GM12878 (cell line): Measurements from ENCODE around the gene SNPH. TPM values are rescaled to one million over a fixed set of nuclear protein-coding genes. Genes with fewer than 3 reads are reported as not detected.
A peak's percentile ranks its signal among the peaks of the same experiment; 100 is the strongest.

Source experiments
- ATAC-seq: fragments of 200-7000 bp; cut with Tn5 transposase; 3 replicates; pipeline ENCODE4 v1.9.1; 2020; ENCODE audit warnings: mild to moderate bottlenecking, moderate library complexity
- BruUV-seq: library from RNA; stranded (reverse); fragments of 400-500 nt; replicated peaks from 2 replicates; lab custom pipeline; 2021; lab: Mats Ljungman, UMichigan
- CTCF ChIA-PET: fragments of 300-600 bp; sonication (Branson Sonifier 250); formaldehyde crosslinking; extraction: SDS; loops from one replicate; lab custom pipeline; 2021; ENCODE audit warnings: inconsistent platforms; lab: Yijun Ruan, JAX
- POLR2A ChIA-PET: fragments of 350-600 bp; formaldehyde crosslinking; extraction: SDS; loops from one replicate; lab custom pipeline; 2021; ENCODE audit warnings: inconsistent platforms; lab: Charles Lee
- RAD21 ChIA-PET: fragments of 300-600 bp; sonication (Branson Sonifier 250); formaldehyde crosslinking; loops from one replicate; lab custom pipeline; 2023; ENCODE audit warnings: antibody characterized with exemption; ENCODE audit not compliant: unreplicated experiment; lab: Charles Lee
- SMC1A ChIA-PET: fragments of 300-600 bp; sonication (Branson Sonifier 250); formaldehyde crosslinking; loops from one replicate; lab custom pipeline; 2023; ENCODE audit not compliant: unreplicated experiment, uncharacterized antibody; lab: Charles Lee
- DNase-seq: peaks from one replicate; pipeline ENCODE4 v3.0.0-alpha.2; 2011; ENCODE audit warnings: low read depth, low spot score
- FAIRE-seq: peaks from 3 replicates; lab custom pipeline; 2011; peaks lifted over from hg19 to GRCh38; lab: Jason Lieb, UNC
- H2AFZ ChIP-seq: 2 replicates; pipeline ENCODE4 v1.6.0; 2011; ENCODE audit warnings: low read depth, low read length, control low read depth; ENCODE audit not compliant: control insufficient read depth
- H3K27ac ChIP-seq: 2 replicates; pipeline ENCODE4 v1.5.1; 2011; ENCODE audit warnings: control low read depth; ENCODE audit not compliant: control insufficient read depth, insufficient read depth
- H3K27me3 ChIP-seq, 2 experiments: replicated peaks in 1 of 2; 2 replicates each; pipeline versions ENCODE4 v1.6.0 to v1.6.1; 2011; ENCODE audit warnings: low read length in 1 of 2; ENCODE audit not compliant: control insufficient read depth in 2 of 2, insufficient read depth in 2 of 2
- H3K36me3 ChIP-seq, 2 experiments: 2 replicates each; pipeline ENCODE4 v1.5.1; 2011; ENCODE audit warnings: low read length in 1 of 2; ENCODE audit not compliant: control insufficient read depth in 2 of 2, insufficient read depth in 2 of 2
- H3K4me1 ChIP-seq: 2 replicates; pipeline ENCODE4 v1.6.1; 2011; ENCODE audit warnings: mild to moderate bottlenecking, low read length, moderate library complexity, mixed read lengths; ENCODE audit not compliant: control insufficient read depth, insufficient read depth
- H3K4me2 ChIP-seq: 2 replicates; pipeline ENCODE4 v1.6.0; 2011; ENCODE audit warnings: control low read depth; ENCODE audit not compliant: control insufficient read depth, insufficient read depth
- H3K4me3 ChIP-seq: fragments of 200-600 bp; sonication (generic); 2 replicates; pipeline ENCODE4 v1.5.1; 2016
- H3K79me2 ChIP-seq: 2 replicates; pipeline ENCODE4 v1.6.0; 2011; ENCODE audit warnings: low read length; ENCODE audit not compliant: control insufficient read depth, insufficient read depth
- H3K9ac ChIP-seq: 2 replicates; pipeline ENCODE4 v1.8.0; 2011; ENCODE audit warnings: low read length, control low read depth, mixed read lengths; ENCODE audit not compliant: control insufficient read depth, insufficient read depth
- H3K9me3 ChIP-seq: replicated peaks from 3 replicates; pipeline ENCODE4 v1.5.1; 2011; ENCODE audit warnings: mild to moderate bottlenecking, low read length; ENCODE audit not compliant: control insufficient read depth, insufficient read depth
- H4K20me1 ChIP-seq: 2 replicates; pipeline ENCODE4 v1.6.0; 2011; ENCODE audit not compliant: control insufficient read depth, insufficient read depth
- BMI1 ChIP-seq: fragments of 450-650 bp; IDR thresholded peaks from 2 replicates; pipeline ENCODE4 v1.6.1; 2016; ENCODE audit warnings: mild to moderate bottlenecking, moderate library complexity, borderline replicate concordance
- EED ChIP-seq: sonication (generic); IDR thresholded peaks from 2 replicates; pipeline ENCODE4 v1.6.1; 2016; ENCODE audit warnings: antibody characterized with exemption, low read depth
- FOXK2 ChIP-seq: fragments of 450-650 bp; IDR thresholded peaks from 2 replicates; pipeline ENCODE4 v1.6.1; 2017; ENCODE audit warnings: mild to moderate bottlenecking, moderate library complexity
- FOXM1 ChIP-seq: IDR thresholded peaks from 2 replicates; pipeline ENCODE4 v1.6.1; 2012; ENCODE audit warnings: low read depth, mild to moderate bottlenecking, inconsistent platforms, low read length, moderate library complexity
- IKZF2 ChIP-seq, 2 experiments: fragments of 450-650 bp; IDR thresholded peaks; 2 replicates each; pipeline ENCODE4 v1.6.1; 2017; ENCODE audit warnings: mild to moderate bottlenecking in 2 of 2, moderate library complexity in 2 of 2
- JUNB ChIP-seq: IDR thresholded peaks from 2 replicates; pipeline ENCODE4 v1.6.1; 2016; ENCODE audit warnings: antibody characterized with exemption, mild to moderate bottlenecking
- KLF5 ChIP-seq: fragments of 450-650 bp; IDR thresholded peaks from 2 replicates; pipeline ENCODE4 v1.6.1; 2014; ENCODE audit warnings: mild to moderate bottlenecking; ENCODE audit not compliant: partially characterized antibody
- NFIC ChIP-seq: IDR thresholded peaks from 2 replicates; pipeline ENCODE4 v1.6.1; 2012; ENCODE audit warnings: low read depth, mild to moderate bottlenecking, inconsistent platforms, low read length, moderate library complexity
- POLR2A ChIP-seq: IDR thresholded peaks from 2 replicates; pipeline ENCODE4 v1.6.1; 2011; ENCODE audit warnings: low read depth, mild to moderate bottlenecking, low read length
- RAD21 ChIP-seq: IDR thresholded peaks from 2 replicates; pipeline ENCODE4 v1.6.1; 2011; ENCODE audit warnings: mild to moderate bottlenecking, low read depth, low read length, moderate library complexity; ENCODE audit not compliant: insufficient read depth
- RELA ChIP-seq: fragments of 450-650 bp; IDR thresholded peaks from 2 replicates; pipeline ENCODE4 v1.8.0; 2014; ENCODE audit warnings: borderline replicate concordance; ENCODE audit not compliant: partially characterized antibody
- RELB ChIP-seq: fragments of 450-650 bp; IDR thresholded peaks from 2 replicates; pipeline ENCODE4 v1.6.1; 2017; ENCODE audit warnings: low read depth, mild to moderate bottlenecking, moderate library complexity
- RFX5 ChIP-seq: IDR thresholded peaks from 2 replicates; pipeline ENCODE4 v1.6.1; 2011; ENCODE audit warnings: low read depth, low read length, improper control_type of control experiment
- SKIL ChIP-seq: fragments of 450-650 bp; IDR thresholded peaks from 2 replicates; pipeline ENCODE4 v1.6.1; 2017; ENCODE audit warnings: mild to moderate bottlenecking, low read depth, inconsistent platforms; ENCODE audit not compliant: poor library complexity, severe bottlenecking
- SMAD1 ChIP-seq: fragments of 450-650 bp; IDR thresholded peaks from 2 replicates; pipeline ENCODE4 v1.6.1; 2018; ENCODE audit warnings: mild to moderate bottlenecking, low read depth; ENCODE audit not compliant: partially characterized antibody
- SPI1 ChIP-seq: IDR thresholded peaks from 2 replicates; pipeline ENCODE4 v1.6.1; 2011; ENCODE audit warnings: low read depth, mild to moderate bottlenecking, low read length, moderate library complexity, borderline replicate concordance; ENCODE audit not compliant: insufficient read depth
- YY1 ChIP-seq: IDR thresholded peaks from 2 replicates; pipeline ENCODE4 v1.6.1; 2011; ENCODE audit warnings: low read depth, mild to moderate bottlenecking, low read length
- WGBS: methylation state at CpG from one replicate; pipeline ENCODE4 v1.1.6; 2016; ENCODE audit warnings: low lambda C conversion rate; ENCODE audit not compliant: insufficient replicate concordance, insufficient coverage; ENCODE audit errors: missing lambda C conversion rate; 5-methylcytosine and 5-hydroxymethylcytosine counted together
- in situ Hi-C: fragments of 300-500 bp; cut with MboI; formaldehyde crosslinking; loops from 9 replicates; pipeline ENCODE4 v1.14.3; 2018; ENCODE audit warnings: mixed read lengths
- intact Hi-C: fragments of 100-400 bp; cut with micrococcal nuclease; formaldehyde crosslinking; loops from one replicate; pipeline ENCODE4 v1.14.2; 2022; ENCODE audit not compliant: unreplicated experiment
- polyA plus RNA-seq, 11 experiments: library from polyadenylated mRNA; depleted of rRNA in 4 of 11; unstranded in 6 of 11; stranded (reverse) in 5 of 11; fragments of >200 nt; fragmentation: Nextera tagmentation in 4 of 11; fragmentation: Illumina TruSeq in 1 of 11; extraction: Ambion mirVana in 4 of 11; extraction: Trizol in 1 of 11; gene quantifications; 1 replicate in 1 of 11; 2 replicates in 10 of 11; pipeline versions ENCODE4 v1.2.1 to v1.2.3, GENCODE V29; 2011 to 2016; ENCODE audit warnings: inconsistent platforms in 2 of 11, missing spikeins in 2 of 11, low read depth in 1 of 11
- total RNA-seq, 4 experiments: library from RNA; depleted of rRNA in 3 of 4; stranded (reverse); fragments of >200 nt in 3 of 4; fragmentation: Illumina TruSeq in 1 of 4; extraction: Trizol in 1 of 4; gene quantifications; 2 replicates each; pipeline versions ENCODE4 v1.2.1 to v1.2.3, GENCODE V29; 2013 to 2021

The SNPH gene
- total and polyA plus RNA-seq, 10 of the 15 experiments (the other 5 are each of a cell fraction or from before 2014, with no cell fraction given), result 0.02 to 0.45 (median 0.34) TPM; not detected in 2

- no peak for TF ChIP-seq SKIL
- TF ChIP-seq, all 136 proteins: peak for 0
Measured at GRCh38 chr20:1312904-1313235, 46.8 kb downstream of the SNPH start (continued).

- no peaks in the 10 kb centered on the region for H3K36me3 ChIP-seq
- no peak overlapping the region for H3K9ac ChIP-seq
- H3K4me1 ChIP-seq, result peaks cover 6% of the 10 kb centered on the region; the same call in 1 of the 2 replicates
- CTCF ChIA-PET, result interaction anchor here (0.6 to 2.7 kb wide), 12 partner anchors 8 to 196 kb away, joined by 3 to 55 read pairs (median 4); partner anchors contain the start of gene SDCBP2
- in situ Hi-C loops, result loop anchor here (5.0 kb wide), 1 partner anchor 124 kb away; no protein-coding TSS in a partner anchor
- no peaks in the 10 kb centered on the region for H3K27me3 ChIP-seq
- no peak overlapping the region for H3K27ac ChIP-seq
- intact Hi-C loops, result loop anchor here (1.0 to 10.0 kb wide), 3 partner anchors 84 to 461 kb away; no protein-coding TSS in a partner anchor
- H3K4me3 ChIP-seq, result no peak overlapping the region
- peak; percentile 90 for ATAC-seq
- no TSS peak for BruUV-seq
- FAIRE-seq, result no peak
- no peaks in the 10 kb centered on the region for H3K9me3 ChIP-seq
- RAD21 ChIA-PET, result interaction anchor here (1.0 to 2.5 kb wide), 4 partner anchors 78 to 154 kb away, joined by 4 to 14 read pairs (median 8); partner anchors contain the start of gene NSFL1C
- POLR2A ChIA-PET, result no interaction called here
- WGBS, result 57% methylated on average over 27 of the region's 38 CpGs
- SMC1A ChIA-PET, result interaction anchor here (0.5 to 1.9 kb wide), 9 partner anchors 11 to 220 kb away, joined by 3 to 13 read pairs (median 4); no protein-coding TSS in a partner anchor
- no peaks in the 10 kb centered on the region for H4K20me1 ChIP-seq
- no peaks in the 10 kb centered on the region for H3K79me2 ChIP-seq
- no peak overlapping the region; the same call in 1 of the 2 replicates for H2AFZ ChIP-seq
- no peak overlapping the region for H3K4me2 ChIP-seq
- DNase-seq, result no peak
- peak; percentile 95 for TF ChIP-seq RAD21
- TF ChIP-seq RELB, result 0 out of 2 replicates have a peak, but pooled peaks have one; percentile 12
- no peak for TF ChIP-seq RFX5
- no peak for TF ChIP-seq NFIC
- TF ChIP-seq BMI1, result no peak
- peak; percentile 39 for TF ChIP-seq SMAD1
- TF ChIP-seq RELA, result peak; percentile 20
- TF ChIP-seq JUNB, result no peak
- peak; percentile 18; the same call in 1 of the 2 replicates for TF ChIP-seq YY1
- no peak for TF ChIP-seq KLF5
- no peak for TF ChIP-seq FOXK2
- TF ChIP-seq IKZF2 (IDR thresholded peaks at IDR 0.05), result peak; percentile 47 to 68; a peak in 3 of 4 replicates
- no peak for TF ChIP-seq POLR2A
- 0 out of 2 replicates have a peak, but pooled peaks have one; percentile 19 for TF ChIP-seq FOXM1
- peak; percentile 64; the same call in 1 of the 2 replicates for TF ChIP-seq EED
- no peak for TF ChIP-seq SPI1
Measured at GRCh38 chr20:1313236-1313964, 47.3 kb downstream of the SNPH start.
